Stimulated activated naive CD8-positive, alpha-beta T cell treated with anti-CD3 and anti-CD28 coated beads, Interleukin-15, amount 100 ng/mL, for 72 hours (primary cell): ENCODE results near the gene ATP2B1.

Source experiments
- ATAC-seq: fragments of 150-1000 bp; cut with Tn5 transposase; 2 replicates; pipeline ENCODE4 v1.10.0; 2021; ENCODE audit warnings: mild to moderate bottlenecking, moderate library complexity
- DNase-seq, 2 donors: peaks; one replicate each; pipeline ENCODE4 v3.0.0; 2021 to 2022
- H3K27ac Mint-ChIP-seq, 2 donors: one replicate each; pipeline ENCODE4 v1.8.0; 2022; ENCODE audit warnings: mild to moderate bottlenecking in 2 of 2, mixed read lengths in 2 of 2, moderate library complexity in 2 of 2
- H3K27me3 Mint-ChIP-seq: one replicate; pipeline ENCODE4 v1.8.0; 2022; ENCODE audit warnings: mixed read lengths
- H3K4me1 Mint-ChIP-seq: one replicate; pipeline ENCODE4 v1.8.0; 2022; ENCODE audit warnings: mild to moderate bottlenecking, mixed read lengths
- H3K4me3 Mint-ChIP-seq, 2 donors: one replicate each; pipeline ENCODE4 v1.8.0; 2022; ENCODE audit warnings: mild to moderate bottlenecking in 2 of 2, mixed read lengths in 2 of 2, moderate library complexity in 1 of 2
- H3K9me3 Mint-ChIP-seq, 2 donors: one replicate each; pipeline ENCODE4 v1.8.0; 2022; ENCODE audit warnings: mixed read lengths in 2 of 2

Gene ATP2B1

GRCh38 chr12:89539426-89540223 lies 169.0 kb downstream of the ATP2B1 start:
- H3K27ac Mint-ChIP-seq = no peak overlapping the region
- DNase-seq = no peak
- no peak overlapping the region for H3K4me3 Mint-ChIP-seq
- H3K9me3 Mint-ChIP-seq = no peaks in the 10 kb centered on the region
- no peak for ATAC-seq
- H3K27me3 Mint-ChIP-seq = no peaks in the 10 kb centered on the region
- H3K4me1 Mint-ChIP-seq = peaks cover 19% of the 10 kb centered on the region

GRCh38 chr12:89538897-89539296 lies 169.7 kb downstream of the ATP2B1 start:
- no peaks in the 10 kb centered on the region for H3K27me3 Mint-ChIP-seq
- H3K4me3 Mint-ChIP-seq = no peak overlapping the region
- H3K9me3 Mint-ChIP-seq = no peaks in the 10 kb centered on the region
- DNase-seq = no peak
- peaks cover 19% of the 10 kb centered on the region for H3K4me1 Mint-ChIP-seq
- ATAC-seq = no peak
- no peak overlapping the region for H3K27ac Mint-ChIP-seq
